HG03159 (cell line): Measurements from ENCODE around the gene CD209.

ENCODE experiments used
- ATAC-seq: cut with Tn5 transposase; IDR thresholded peaks from one replicate; pipeline ENCODE4 v1.9.1; 2021; ENCODE audit warnings: mild to moderate bottlenecking, moderate library complexity; ENCODE audit not compliant: unreplicated experiment

CD209 gene

DNA sequence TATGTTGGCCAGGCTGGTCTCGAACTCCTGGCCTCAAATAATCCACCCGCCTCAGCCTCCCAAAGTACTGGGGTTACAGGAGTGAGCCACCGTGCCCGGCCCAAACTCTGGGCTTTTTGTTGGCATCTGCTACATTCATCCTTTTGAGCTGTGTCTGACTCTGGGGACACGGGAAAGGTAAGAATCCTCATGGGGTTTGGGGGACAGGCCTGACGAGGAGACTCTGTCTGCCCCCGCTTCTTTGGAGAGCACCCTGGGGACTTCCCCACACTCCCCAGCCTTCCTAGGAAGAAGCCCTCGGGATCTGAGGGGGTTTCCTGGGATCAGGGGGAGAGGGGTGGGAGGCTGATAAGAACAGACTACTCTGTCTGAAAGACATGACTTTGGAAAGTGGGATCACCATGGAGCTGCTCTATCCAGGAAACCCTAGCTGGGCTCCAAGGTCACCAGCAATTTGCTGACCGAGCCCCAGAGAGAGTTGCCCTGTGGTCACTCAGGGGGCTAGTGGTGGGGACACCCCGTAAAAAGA, 37.3 kb downstream of the CD209 start:
- ATAC-seq, result no peak

DNA sequence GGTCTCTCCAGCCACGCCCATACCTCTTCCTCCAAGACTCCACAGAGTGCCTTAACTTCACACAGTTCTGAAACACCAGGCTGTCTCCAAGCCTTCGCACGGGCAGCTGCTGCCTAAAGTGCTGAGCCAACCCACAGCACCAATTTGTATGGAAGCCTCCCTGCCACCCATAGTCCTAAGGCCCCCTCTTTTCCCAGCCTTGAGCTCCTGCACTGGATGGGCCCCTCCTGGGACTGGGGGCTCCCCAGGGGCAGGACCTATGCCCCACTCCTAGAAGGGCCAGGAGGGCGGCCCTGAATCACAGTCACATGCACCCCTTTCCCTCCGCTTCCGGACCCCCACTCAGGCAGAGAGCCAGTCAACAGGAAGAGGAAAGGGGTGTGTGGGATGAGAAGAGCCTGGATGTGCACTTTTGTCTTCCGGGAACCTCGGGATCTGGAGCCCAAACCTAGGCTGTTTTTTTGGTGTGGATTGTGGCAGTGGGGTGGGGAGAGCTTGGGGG, 40.3 kb downstream of the CD209 start:
- ATAC-seq, result no peak

DNA sequence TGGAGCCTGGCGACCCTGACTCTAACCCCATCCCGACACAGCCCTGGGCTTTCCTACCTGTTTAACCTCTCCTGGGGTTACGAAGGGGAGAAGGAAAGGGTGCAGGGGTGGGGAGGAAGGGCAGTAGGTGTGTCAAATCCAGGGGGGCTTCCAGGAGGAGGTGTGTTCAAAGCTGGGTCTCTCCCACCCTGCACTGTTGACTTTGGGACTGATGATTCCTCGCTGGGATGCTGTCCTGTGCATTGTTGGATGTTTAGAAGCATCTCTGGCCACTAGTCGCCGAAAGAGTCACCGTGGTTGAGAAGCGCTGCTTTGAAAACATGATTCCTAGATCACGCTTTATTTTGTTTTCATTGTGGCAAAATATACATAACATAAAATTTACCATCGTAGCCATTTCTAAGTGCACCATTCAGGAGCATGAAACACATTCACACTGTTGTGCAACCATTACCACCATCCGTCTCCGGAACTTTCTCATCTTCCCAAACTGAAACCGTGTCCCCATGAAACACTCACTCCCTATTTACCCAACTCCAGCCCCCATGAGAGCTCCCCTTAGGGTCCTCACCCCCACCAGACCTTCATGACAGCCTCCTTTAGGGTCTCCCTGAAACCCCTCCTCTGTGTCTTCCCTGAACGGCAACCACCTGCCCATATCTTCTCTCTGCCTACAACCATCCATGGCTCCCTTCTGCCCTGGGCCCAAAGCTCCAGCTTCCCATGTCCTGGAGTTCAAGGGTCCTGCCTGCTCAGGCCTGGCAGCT, 41.0 kb downstream of the CD209 start:
- no peak for ATAC-seq

DNA sequence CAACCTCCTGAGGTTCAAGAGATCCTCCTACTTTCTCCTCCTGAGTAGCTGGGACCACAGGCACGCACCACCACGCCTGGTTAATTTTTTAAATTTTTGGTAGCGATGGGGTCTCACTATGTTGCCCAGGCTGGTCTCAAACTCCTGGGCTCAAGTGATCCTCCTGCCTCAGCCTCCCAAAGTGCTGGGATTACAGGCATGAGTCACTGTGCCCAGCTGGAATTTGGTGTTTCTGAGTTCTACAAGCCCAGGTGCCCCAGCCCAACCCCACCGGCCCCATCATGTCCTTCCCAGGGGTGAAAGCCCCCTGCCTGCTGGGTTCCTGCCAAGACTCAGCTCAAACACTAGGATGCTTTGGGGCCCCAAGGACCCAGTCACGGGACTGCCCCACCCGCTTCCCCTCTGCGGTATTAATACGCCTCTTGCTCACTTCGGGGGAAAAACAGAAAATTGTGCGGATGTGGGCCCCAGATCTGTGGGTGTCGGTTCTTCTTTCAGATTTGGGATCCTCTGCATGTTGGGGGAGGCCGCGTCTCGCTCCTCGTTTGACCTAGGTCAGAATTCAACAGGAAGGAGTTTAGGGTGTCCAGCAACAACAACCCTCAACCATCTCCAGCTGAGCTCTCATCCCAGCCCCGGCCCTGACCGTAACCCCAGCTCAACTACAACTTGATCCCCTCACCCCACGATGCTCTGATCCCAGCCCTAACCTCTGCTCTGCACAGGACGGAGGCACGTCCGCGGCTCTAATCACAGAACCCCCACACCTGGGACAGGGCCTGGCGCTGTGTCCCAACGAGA, 41.7 kb downstream of the CD209 start:
- peak; percentile 49 for ATAC-seq

DNA sequence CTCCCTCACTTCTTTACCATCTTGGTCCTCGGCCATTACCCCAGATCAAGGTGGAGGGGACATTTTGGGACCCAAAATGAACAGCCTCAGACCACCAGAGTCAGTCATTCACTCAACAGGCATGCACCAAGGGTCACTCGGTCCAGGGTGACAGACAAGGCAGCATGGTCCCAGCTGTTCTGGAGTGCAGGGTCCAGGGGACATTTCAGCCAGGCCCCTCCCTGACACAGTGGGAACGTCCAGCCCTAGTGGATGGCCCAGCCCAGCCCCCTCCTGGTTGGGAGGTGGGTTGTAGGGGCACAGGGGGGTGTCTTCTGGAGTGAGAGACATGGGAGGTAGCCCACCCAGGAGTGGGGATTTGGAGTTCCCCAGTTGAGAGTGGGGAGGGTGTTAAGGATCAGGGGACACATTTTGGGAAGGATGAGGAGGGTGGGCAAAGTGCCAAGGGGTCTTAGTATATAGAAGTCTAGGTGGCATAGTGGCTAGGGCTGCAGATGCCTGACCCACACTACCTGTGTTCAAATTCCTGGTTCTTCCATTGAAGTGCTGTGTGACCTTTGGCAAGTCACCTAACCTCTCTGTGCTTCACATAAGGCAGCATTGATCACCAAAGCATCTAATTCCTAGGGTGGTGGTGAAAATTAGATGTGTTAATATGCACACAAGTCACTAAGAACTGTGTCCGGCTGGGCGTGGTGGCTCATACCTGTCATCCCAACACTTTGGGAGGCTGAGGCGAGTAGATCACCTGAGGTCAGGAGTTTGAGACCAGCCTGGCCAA, 42.9 kb downstream of the CD209 start:
- no peak for ATAC-seq

DNA sequence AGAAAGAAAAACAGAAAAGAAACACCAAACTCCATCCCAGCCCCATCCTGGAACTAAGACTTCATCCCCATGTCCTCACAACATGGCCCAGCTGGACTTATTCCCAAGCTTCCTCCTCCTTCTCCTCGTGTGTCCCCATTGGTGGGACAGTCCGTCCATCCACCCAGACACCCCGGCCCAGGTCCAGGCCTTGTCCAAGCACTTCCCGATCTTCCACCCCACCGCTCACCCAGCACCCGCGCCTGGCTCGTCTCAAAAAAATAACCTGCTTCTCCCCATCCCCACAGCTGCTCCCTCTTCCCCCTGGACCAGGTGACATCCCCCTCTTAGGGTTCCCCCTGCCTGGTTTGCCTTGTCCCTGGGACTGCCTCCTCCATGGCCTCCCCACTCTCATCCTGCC, 44.0 kb downstream of the CD209 start:
- ATAC-seq, result no peak

DNA sequence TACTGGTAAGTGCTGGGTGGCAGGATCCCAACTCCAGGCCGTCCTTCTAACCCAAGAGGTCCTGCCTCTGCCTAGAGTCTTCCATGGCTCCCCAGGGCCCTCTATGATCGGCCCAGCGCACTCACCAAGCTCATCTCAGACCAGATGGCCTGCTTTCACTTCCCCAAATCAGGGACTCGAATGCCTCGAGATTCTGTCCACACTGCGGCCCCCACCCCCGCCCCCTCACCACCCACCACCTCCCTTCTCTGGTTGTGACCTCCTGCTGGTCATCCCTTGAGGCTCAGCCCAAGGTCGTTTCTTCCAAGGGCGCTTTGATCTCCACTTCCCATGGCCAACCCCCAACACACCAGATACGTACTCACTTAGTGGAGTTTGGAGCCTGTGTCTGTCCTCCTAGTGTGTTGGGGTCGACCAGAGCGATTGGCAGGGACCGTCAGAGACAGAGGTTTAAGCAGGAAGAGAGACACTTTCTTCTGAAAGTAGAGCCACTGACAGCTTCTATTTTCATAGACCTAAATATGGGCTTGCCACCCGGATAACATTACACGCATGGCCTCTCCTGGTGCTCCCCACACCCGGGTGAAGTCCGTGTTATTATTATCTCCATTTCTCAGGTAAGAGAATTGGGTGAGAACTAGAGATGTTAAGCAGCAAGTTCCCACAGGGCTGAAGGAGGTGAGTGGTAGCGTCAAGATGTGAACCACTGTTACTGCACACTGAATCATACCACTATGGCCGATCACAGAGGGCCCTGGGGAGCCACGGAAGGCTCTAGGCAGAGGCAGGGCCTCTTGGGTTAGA, 45.5 kb downstream of the CD209 start, which contains the start of gene FCER2:
FCER2 (minus strand) TSS at position 478 of the 804 bp plus-strand sequence. CDS start 2,371 bp downstream, outside the sequence.
- peak; percentile 38 for ATAC-seq

DNA sequence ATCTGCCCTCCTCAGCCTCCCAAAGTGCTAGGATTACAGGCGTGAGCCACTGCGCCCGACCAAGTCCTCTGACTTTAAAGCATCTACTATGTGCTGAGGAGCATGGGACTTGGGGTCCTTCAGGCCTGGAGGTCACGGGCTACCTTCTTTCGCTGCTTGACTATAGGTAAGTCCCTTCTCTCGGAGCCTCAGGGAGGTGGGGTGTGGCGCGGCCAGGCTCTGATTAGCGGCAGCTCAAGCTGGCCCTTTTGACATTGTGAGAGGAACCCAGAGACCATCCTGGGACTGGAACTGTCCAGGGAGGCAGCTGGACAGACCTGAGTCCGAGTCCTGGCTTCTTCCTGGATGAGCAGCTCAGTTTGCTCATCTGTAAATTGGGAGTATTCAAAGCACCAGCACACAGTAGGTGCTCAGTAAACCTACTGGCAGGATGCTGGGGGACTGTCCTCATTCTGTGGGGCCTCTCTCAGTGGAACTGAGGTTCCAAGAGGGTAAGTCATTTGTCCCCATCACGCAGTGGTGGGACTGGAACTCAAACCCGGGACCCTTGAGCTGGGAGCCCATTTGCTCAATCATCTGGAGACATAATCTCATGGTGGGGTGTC, 46.2 kb downstream of the CD209 start:
- no peak for ATAC-seq

DNA sequence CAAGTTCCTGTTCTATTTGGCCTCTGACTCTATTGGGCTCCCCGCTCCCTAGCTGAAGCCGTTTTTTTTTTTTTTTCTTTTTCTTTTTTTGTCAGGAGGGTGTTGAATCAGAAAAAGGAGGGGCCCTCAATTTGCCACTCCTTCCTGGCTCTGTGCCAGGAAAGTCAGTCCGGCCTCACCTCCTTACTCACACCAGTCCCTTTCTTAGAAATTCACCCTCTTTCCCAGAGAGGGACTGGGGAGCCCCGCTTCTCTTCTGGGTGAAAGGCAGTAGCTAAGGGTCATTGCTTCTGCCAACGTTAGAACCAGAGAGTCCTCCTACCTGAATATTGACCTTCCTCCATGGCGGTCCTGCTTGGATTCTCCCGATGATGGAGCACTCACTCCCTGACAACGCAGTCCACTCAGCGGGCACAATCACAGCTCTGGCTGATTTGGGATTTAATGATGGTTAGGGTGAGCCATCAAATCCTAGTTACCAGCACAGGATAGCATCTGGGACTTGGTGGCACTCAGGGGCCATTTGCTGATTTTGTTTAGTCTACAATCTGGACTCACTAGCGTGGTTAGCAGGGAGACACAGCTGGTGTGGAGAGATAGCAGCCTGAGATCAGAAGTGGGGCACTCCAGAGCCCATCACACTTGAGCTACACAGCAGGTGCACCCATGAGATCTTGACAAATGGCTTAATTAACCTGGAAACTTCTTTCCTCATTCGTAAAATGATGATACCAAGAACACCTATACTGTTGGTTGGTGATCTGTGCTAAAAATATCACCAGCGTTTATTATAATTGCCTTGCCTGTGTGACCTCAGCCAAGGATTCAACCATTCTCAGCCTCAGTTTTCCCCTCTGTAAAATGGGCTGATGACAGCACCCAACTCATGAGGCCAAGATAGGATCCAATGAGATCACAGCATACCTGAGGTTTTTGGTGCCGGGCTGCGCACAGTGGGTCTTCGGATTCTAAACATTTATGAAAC, 47.6 kb downstream of the CD209 start:
- ATAC-seq, result no peak

DNA sequence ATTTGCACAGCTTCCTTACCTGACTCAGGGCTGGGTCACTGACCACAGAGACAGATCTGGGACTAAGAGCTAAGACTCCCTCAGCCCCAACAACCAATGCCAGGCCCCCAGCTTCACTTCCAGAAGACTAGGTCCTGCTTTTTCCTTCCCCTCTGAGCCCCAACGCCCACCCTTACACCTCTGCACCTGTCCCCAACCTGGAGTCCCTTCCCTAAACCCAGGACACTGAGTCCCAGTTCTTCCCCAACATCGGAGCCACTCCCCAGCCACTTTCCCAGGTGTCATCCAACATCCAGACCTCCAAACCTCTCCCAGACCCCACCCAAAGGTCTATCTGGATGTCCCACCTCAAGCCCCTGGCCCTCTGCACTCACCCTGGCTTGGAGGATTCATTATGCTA, 48.3 kb downstream of the CD209 start:
- no peak for ATAC-seq

DNA sequence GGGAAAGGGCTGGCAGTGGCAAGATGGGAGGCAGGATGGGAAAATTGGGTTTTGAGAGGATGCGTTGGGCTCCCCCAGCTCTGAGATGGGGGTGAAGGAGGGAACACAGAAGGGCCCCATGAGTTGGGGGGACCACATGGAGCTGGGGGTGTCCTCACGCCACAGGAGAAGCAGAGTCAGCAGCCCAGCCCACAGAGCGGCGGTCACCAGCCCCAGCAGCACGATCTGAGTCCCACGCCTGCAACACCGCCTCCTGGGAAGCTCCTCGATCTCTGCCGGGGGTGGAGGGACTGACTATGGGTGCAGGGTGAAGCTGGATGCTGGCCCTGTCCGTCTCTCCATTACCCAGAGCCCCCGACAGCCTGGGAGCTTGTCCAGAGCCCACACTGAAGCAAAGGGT, 48.8 kb downstream of the CD209 start:
- no peak for ATAC-seq

DNA sequence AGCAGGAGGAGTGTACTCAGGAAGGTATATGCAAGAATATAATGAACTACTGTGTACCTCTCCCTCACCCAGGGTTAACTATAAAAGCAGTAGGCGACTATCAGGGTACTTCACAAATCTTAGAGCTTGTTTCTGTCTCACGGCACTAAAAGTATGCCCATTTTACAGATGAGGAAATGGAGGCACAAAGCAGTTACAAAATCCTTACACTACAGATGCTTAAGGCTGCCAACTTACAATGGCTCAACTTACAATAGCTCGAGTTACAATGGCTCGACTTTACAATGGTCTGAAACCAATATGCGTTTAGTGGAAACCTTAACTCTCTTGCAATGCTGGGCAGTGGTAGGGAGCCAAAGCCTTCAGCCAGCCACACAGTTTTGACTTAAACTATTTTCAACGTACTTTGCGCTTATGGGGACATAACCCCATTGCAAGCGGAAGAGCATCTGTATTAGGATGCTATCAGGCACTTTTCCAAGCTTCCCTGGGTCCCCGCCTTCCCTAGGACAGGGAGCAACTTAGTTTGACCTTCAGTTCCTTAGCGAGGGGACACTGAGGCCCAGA, 49.5 kb downstream of the CD209 start:
- no peak for ATAC-seq

DNA sequence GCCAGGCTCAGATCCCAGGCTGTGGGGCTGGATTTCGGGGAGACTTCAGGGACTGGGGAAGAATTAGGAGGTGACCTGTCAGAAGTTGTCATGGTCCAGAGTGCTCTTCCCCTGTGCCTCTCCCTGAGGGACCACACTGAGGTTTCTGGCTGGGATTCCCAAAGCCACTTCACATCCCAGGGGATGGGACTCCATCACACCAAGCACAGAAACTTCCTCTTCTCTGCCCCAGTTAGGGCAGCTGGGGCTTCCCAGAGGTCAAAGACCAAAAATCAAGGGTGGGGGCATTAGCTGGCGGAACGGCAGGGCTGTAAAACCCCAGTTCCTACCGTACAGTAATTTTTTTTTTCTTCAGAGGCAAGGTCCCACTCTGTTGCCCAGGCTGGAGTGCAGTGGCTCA, 52.8 kb downstream of the CD209 start:
- no peak for ATAC-seq

DNA sequence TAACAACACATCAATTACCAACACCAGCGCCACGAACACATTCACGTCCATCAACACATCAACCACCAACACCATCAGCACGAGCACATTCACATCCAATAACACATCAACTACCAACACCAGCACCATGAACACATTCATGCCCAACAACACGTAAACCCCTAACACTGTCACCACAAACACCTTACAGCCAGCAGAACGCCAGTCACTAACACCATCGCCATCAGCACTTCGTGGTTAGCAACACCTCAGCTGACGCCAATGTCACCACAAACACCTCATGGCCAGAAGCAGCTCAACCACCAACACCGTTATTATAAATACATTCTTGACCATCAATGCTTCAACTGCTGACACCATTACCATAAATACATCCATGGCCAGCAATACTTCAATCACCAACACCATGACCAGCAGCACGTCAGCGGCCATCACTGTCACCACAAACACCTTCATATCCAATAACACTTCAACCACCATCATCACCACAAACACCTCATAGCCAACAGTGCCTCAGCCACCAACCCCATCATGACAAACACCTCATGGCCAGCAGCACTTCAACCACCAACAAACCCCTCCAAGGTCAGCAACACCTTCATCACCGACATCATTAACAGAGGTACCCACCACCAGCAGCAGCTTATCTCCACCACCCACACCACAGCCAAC, 54.8 kb downstream of the CD209 start:
- ATAC-seq, result no peak

DNA sequence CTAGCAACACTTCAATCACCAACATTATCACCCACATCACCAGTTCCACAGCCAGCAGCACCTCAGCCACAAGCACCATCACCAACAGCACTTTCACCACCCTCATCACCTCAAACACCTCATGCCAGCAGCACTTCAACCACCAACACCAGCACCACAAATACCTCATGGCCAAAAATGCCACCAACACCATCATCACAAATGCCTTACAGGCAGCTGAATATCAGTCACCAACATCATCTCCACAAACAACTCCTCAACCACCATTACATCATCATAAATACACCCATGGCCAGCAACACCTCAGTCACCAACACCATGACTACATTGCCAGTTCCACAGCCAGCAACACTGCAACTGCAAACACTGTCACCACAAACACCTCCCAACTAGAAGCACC, 55.8 kb downstream of the CD209 start:
- no peak for ATAC-seq

DNA sequence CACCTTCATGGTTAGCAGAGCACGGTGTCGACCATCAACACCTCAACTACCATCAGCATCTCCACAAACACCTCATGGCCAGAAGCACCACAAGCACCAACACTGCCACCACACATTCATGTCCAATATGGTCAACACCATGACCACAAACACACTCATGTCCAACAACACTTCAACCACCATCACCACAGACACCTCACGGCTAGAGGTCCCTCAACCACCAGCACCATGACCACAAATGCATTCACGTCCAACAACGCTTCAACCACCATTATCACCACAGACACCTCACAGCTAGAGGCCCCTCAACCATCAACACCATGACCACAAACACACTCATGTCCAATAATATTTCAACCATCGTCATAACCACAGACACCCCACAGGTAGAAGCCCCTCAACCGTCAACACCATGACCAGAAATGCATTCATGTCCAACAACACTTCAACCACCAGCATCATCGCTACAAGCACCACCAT, 56.5 kb downstream of the CD209 start:
- ATAC-seq, result no peak
